Left ventricle myocardium inferior (tissue), 1 donor: ENCODE measurements around the gene GET4. TPM values are rescaled to one million over a fixed set of nuclear protein-coding genes. Genes with fewer than 3 reads are reported as not detected.

Source experiments
- DNase-seq: peaks from one replicate; pipeline ENCODE4 v3.0.0-alpha.2; 2020
- H3K27ac ChIP-seq: fragments of 200-600 bp; replicated peaks from 2 replicates; pipeline ENCODE4 v1.8.0; 2021
- H3K27me3 ChIP-seq: fragments of 200-600 bp; 2 replicates; pipeline ENCODE4 v1.8.0; 2021; ENCODE audit warnings: low read depth
- H3K36me3 ChIP-seq: fragments of 200-600 bp; 2 replicates; pipeline ENCODE4 v1.8.0; 2021
- H3K4me1 ChIP-seq: fragments of 200-600 bp; 2 replicates; pipeline ENCODE4 v1.8.0; 2021
- H3K4me3 ChIP-seq: fragments of 200-600 bp; 2 replicates; pipeline ENCODE4 v1.8.0; 2021; ENCODE audit warnings: mild to moderate bottlenecking, moderate library complexity
- H3K9me3 ChIP-seq: fragments of 200-600 bp; replicated peaks from 2 replicates; pipeline ENCODE4 v1.8.0; 2021
- intact Hi-C: fragments of 100-400 bp; cut with micrococcal nuclease; formaldehyde crosslinking; loops from one replicate; pipeline ENCODE4 v1.11.0; 2022
- total RNA-seq: library from RNA; stranded (reverse); fragmentation: NEBNext Ultra II Directional; extraction: Animal tissue kit (Norgen Biotek cat#: 25700); gene quantifications from one replicate; pipeline ENCODE4 v1.2.1, GENCODE V29; 2021
- TF ChIP-seq, protein P1 (sequence below): fragments of 200-600 bp; IDR thresholded peaks from 2 replicates; pipeline ENCODE4 v1.8.0; 2021; ENCODE audit warnings: antibody characterized with exemption, mild to moderate bottlenecking, borderline replicate concordance
- donor health status: DM: no; HTN: yes; CAD: no; lungs with severe emphysema.

GET4 gene
- total RNA-seq, 1 donor from 2014 or later, result 22.9 TPM

GRCh38 chr7:835485-836401, 40.6 kb upstream of the GET4 start:
- H3K27ac ChIP-seq, result peak overlapping the region; percentile 95
- DNase-seq, result no peak
- no peaks in the 10 kb centered on the region for H3K27me3 ChIP-seq
- intact Hi-C loops, result loop anchor here (10.0 kb wide), 1 partner anchor 51 kb away; no protein-coding TSS in a partner anchor
- TF ChIP-seq, protein P1, sequence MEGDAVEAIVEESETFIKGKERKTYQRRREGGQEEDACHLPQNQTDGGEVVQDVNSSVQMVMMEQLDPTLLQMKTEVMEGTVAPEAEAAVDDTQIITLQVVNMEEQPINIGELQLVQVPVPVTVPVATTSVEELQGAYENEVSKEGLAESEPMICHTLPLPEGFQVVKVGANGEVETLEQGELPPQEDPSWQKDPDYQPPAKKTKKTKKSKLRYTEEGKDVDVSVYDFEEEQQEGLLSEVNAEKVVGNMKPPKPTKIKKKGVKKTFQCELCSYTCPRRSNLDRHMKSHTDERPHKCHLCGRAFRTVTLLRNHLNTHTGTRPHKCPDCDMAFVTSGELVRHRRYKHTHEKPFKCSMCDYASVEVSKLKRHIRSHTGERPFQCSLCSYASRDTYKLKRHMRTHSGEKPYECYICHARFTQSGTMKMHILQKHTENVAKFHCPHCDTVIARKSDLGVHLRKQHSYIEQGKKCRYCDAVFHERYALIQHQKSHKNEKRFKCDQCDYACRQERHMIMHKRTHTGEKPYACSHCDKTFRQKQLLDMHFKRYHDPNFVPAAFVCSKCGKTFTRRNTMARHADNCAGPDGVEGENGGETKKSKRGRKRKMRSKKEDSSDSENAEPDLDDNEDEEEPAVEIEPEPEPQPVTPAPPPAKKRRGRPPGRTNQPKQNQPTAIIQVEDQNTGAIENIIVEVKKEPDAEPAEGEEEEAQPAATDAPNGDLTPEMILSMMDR, result no peak
- peaks cover 84% of the 10 kb centered on the region for H3K4me1 ChIP-seq
- peak overlapping the region; percentile 7 for H3K4me3 ChIP-seq
- H3K36me3 ChIP-seq, result peaks cover 28% of the 10 kb centered on the region
- no peaks in the 10 kb centered on the region for H3K9me3 ChIP-seq

GRCh38 chr7:836429-836828, 39.9 kb upstream of the GET4 start:
- TF ChIP-seq, protein P1, result peak; percentile 63
- no peak for DNase-seq
- no peaks in the 10 kb centered on the region for H3K27me3 ChIP-seq
- peak overlapping the region; percentile 95 for H3K27ac ChIP-seq
- peaks cover 78% of the 10 kb centered on the region for H3K4me1 ChIP-seq
- peaks cover 35% of the 10 kb centered on the region for H3K36me3 ChIP-seq
- peak overlapping the region; percentile 7 for H3K4me3 ChIP-seq
- intact Hi-C loops, result loop anchor here (10.0 kb wide), 1 partner anchor 52 kb away; no protein-coding TSS in a partner anchor
- H3K9me3 ChIP-seq, result no peaks in the 10 kb centered on the region

GRCh38 chr7:837001-837400, 39.4 kb upstream of the GET4 start:
- H3K27me3 ChIP-seq, result no peaks in the 10 kb centered on the region
- no peaks in the 10 kb centered on the region for H3K9me3 ChIP-seq
- H3K4me3 ChIP-seq, result no peak overlapping the region
- intact Hi-C loops, result loop anchor here (10.0 kb wide), 1 partner anchor 52 kb away; no protein-coding TSS in a partner anchor
- peaks cover 40% of the 10 kb centered on the region for H3K36me3 ChIP-seq
- TF ChIP-seq, protein P1, result no peak
- peaks cover 79% of the 10 kb centered on the region for H3K4me1 ChIP-seq
- peak; percentile 34 for DNase-seq
- H3K27ac ChIP-seq, result peak overlapping the region; percentile 95

DNA sequence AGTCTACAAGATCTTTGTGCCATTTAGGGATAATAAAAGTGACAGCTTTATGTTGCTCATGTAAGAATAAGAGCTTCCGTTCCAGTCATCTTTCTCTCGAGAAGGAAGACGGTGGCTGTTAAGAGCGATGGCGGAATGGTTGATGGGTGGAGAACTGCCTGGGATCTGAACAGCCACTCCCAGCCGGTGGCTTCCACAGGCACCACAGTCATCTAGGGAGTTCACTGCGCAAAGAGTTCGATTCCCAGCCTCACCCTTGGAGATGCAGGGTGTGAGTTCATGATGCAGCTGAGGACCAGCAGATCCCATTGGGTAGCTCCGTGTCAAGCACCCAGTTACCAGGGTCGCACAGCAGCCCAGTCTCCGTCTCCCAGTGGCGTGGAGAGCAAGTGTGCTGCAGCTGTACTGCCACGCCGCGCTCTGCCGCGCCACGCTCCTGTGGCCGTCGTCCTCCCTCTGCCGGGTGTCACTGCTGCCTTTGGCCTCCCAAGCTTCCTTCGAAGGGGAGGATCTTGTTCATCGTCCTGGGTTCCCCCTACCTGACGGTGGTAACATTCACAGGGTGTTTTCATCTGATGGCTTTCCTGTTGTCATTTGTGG, 36.3 kb upstream of the GET4 start:
- H3K4me1 ChIP-seq, result peaks cover 62% of the 10 kb centered on the region
- no peak overlapping the region for H3K4me3 ChIP-seq
- no peak overlapping the region for H3K27ac ChIP-seq
- no peaks in the 10 kb centered on the region for H3K27me3 ChIP-seq
- TF ChIP-seq, protein P1, result no peak
- peaks cover 64% of the 10 kb centered on the region for H3K36me3 ChIP-seq
- intact Hi-C loops, result no loop called here
- H3K9me3 ChIP-seq, result no peaks in the 10 kb centered on the region
- no peak for DNase-seq

DNA sequence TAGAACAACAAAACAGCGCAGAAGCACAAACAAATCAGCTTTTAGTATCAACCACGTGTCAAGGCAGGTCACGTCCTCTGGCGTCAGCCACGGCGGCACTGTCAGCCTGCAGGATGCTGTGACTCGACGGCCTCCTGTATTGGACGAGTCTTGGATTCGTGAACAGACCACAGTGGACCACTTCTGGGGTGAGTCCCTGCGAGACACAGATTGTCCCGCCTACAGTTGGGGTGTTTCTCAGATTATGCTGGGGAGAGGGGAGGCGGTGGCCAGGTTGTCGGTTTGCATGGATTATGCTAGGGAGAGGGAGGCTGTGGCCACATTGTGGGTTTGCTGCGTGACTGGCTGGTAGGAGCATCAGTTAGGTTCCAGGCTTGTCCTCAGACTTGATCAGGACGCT, 34.4 kb upstream of the GET4 start:
- intact Hi-C loops, result no loop called here
- H3K4me3 ChIP-seq, result no peak overlapping the region
- TF ChIP-seq, protein P1, result no peak
- no peak for DNase-seq
- no peaks in the 10 kb centered on the region for H3K9me3 ChIP-seq
- H3K27ac ChIP-seq, result peak overlapping the region; percentile 64
- H3K36me3 ChIP-seq, result peaks cover 80% of the 10 kb centered on the region
- no peaks in the 10 kb centered on the region for H3K27me3 ChIP-seq
- peaks cover 44% of the 10 kb centered on the region for H3K4me1 ChIP-seq
